Spleen (tissue), 7 donors: ENCODE measurements around the gene MYO18A.

Experiments used
- CTCF ChIP-seq, 11 experiments: fragments of 200-600 bp in 7 of 11; fragments of 450-650 bp in 4 of 11; sonication (generic) in 4 of 11; IDR thresholded peaks in 8 of 11; conservative IDR thresholded peaks in 3 of 11; 1 replicate in 7 of 11; 2 replicates in 4 of 11; pipeline versions ENCODE4 v1.4.0 to v1.8.0; 2016 to 2021; ENCODE audit warnings: antibody characterized with exemption in 11 of 11, inconsistent platforms in 4 of 11, mild to moderate bottlenecking in 1 of 11
- POLR2A ChIP-seq, 3 donors: fragments of 450-650 bp; IDR thresholded peaks; one replicate each; pipeline ENCODE4 v1.5.1; 2017; ENCODE audit warnings: antibody characterized with exemption in 3 of 3, mild to moderate bottlenecking in 1 of 3
- POLR2AphosphoS5 ChIP-seq, 3 donors: sonication (generic); formaldehyde crosslinking; IDR thresholded peaks; one replicate each; pipeline ENCODE4 v1.5.1; 2017; ENCODE audit warnings: antibody characterized with exemption in 3 of 3
- donor health status: DM: no; HTN: no; CAD: no; lungs with moderate emphysema.
- donor health status: DM: no; HTN: no; CAD: no.
- donor health status: DM: no; HTN: no; CAD: no.

GRCh38 chr17:29089601-29090044, 90.6 kb downstream of the MYO18A start:
- no peak for TF ChIP-seq POLR2A (IDR thresholded peaks at IDR 0.05)
- TF ChIP-seq CTCF (IDR thresholded peaks at IDR 0.05 in 8 of 11, conservative IDR thresholded peaks at IDR 0.05 in 3 of 11) = no peak
- no peak for TF ChIP-seq POLR2AphosphoS5 (IDR thresholded peaks at IDR 0.05)
